ENCODE results near the gene RPS19BP1. TPM values are rescaled to one million over a fixed set of nuclear protein-coding genes. Genes with fewer than 3 reads are reported as not detected.
A peak's percentile ranks its signal among the peaks of the same experiment; 100 is the strongest.

Gene RPS19BP1
- total RNA-seq (2022) (85.8 and 88.0 TPM in 2 replicates), Bru-seq, nascent RNA (percentile 88 among the genes with signal in this experiment), BruChase-seq, experiment 1, labeled RNA remaining after a 2-hour chase (percentile 82 among the genes with signal in this experiment), BruChase-seq, experiment 2, labeled RNA remaining after a 6-hour chase (percentile 87 among the genes with signal in this experiment)
- long read RNA-seq, transcript RPS19BP1-201 (4 exons, 927 nt) = major isoform, 102 of 107 reads
- long read RNA-seq, partial matches to known transcripts = 0 of 107 reads
- long read RNA-seq, other reads (novel, unspliced or antisense) = 3 of 107 reads

GRCh38 chr22:39532215-39533073 lies at the start of gene RPS19BP1:
TSS of gene RPS19BP1 (minus strand) at chr22:39532748. CDS start at chr22:39532738, 10 bp downstream.
- intact Hi-C loops (cut with micrococcal nuclease; ENCODE audit: unreplicated experiment) = loop anchor here (5.0 kb wide), 1 partner anchor 40 kb away; no protein-coding TSS in a partner anchor
- no TSS peak for BruUV-seq (replicated peaks)
- peak within 1 kb of the TSS; percentile 94 for H3K4me3 Mint-ChIP-seq (ENCODE audit: unreplicated experiment)
- H3K4me1 ChIP-seq = peaks cover 36% of the 10 kb centered on the region
- H3K4me1 Mint-ChIP-seq (ENCODE audit: low read depth, unreplicated experiment) = peaks cover 34% of the 10 kb centered on the region
- H3K36me3 Mint-ChIP-seq (ENCODE audit: insufficient read depth, unreplicated experiment) = peaks cover 54% of the 10 kb centered on the region
- no peaks in the 10 kb centered on the region for H3K9me3 ChIP-seq
- peak; percentile 99 for DNase-seq
- H3K27ac Mint-ChIP-seq (ENCODE audit: unreplicated experiment) = peak within 1 kb of the TSS; percentile 94
- CTCF ChIA-PET = interaction anchor here (0.6 to 1.3 kb wide), 2 partner anchors 12 to 504 kb away, joined by 3 to 4 read pairs; partner anchors contain the start of gene ATF4
- no peaks in the 10 kb centered on the region for H3K27me3 ChIP-seq (replicated peaks; ENCODE audit: control insufficient read depth, insufficient read depth, low read length)
- POLR2A ChIA-PET = interaction anchor here (0.6 kb wide), 1 partner anchor 1057 kb away, joined by 3 read pairs; no protein-coding TSS in a partner anchor
- no peak for TF ChIP-seq CTCF (IDR thresholded peaks at IDR 0.05; ENCODE audit: insufficient read depth in 1 of 2, low read depth in 1 of 2, low read length in 1 of 2, severe bottlenecking in 1 of 2, unreplicated experiment in 1 of 2)
- no peaks in the 10 kb centered on the region for H3K9me3 Mint-ChIP-seq (ENCODE audit: unreplicated experiment)
- peak within 1 kb of the TSS; percentile 93 for H3K4me3 ChIP-seq (ENCODE audit: low read depth, low read length)
- peaks cover 6% of the 10 kb centered on the region for H3K36me3 ChIP-seq (ENCODE audit: control insufficient read depth, insufficient read depth, low read length)
- no peaks in the 10 kb centered on the region for H3K27me3 Mint-ChIP-seq (ENCODE audit: insufficient read depth, unreplicated experiment)

GRCh38 chr22:39581303-39581702 lies 48.8 kb upstream of the RPS19BP1 start:
- Mint-ChIP-seq H3K4me1 (ENCODE audit: low read depth, unreplicated experiment) (no peaks in the 10 kb centered on the region), H3K9me3 (ENCODE audit: unreplicated experiment) (peaks cover 17% of the 10 kb centered on the region), H3K27me3 (ENCODE audit: insufficient read depth, unreplicated experiment) (peaks cover 41% of the 10 kb centered on the region), H3K4me3 (ENCODE audit: unreplicated experiment) (no peak overlapping the region), H3K27ac (ENCODE audit: unreplicated experiment) (no peak overlapping the region), H3K36me3 (ENCODE audit: insufficient read depth, unreplicated experiment) (no peaks in the 10 kb centered on the region)
- intact Hi-C loops (cut with micrococcal nuclease; ENCODE audit: unreplicated experiment) = no loop called here
- H3K4me3 ChIP-seq (ENCODE audit: low read depth, low read length) = no peak overlapping the region
- H3K27me3 ChIP-seq (replicated peaks; ENCODE audit: control insufficient read depth, insufficient read depth, low read length) = no peaks in the 10 kb centered on the region
- TF ChIP-seq CTCF (IDR thresholded peaks at IDR 0.05; ENCODE audit: insufficient read depth in 1 of 2, low read depth in 1 of 2, low read length in 1 of 2, severe bottlenecking in 1 of 2, unreplicated experiment in 1 of 2) = no peak
- CTCF ChIA-PET = no interaction called here
- POLR2A ChIA-PET = no interaction called here
- no peaks in the 10 kb centered on the region for H3K9me3 ChIP-seq
- no peaks in the 10 kb centered on the region for H3K4me1 ChIP-seq
- no peaks in the 10 kb centered on the region for H3K36me3 ChIP-seq (ENCODE audit: control insufficient read depth, insufficient read depth, low read length)
- DNase-seq = no peak
- no TSS peak for BruUV-seq (replicated peaks)

GRCh38 chr22:39580795-39581194 lies 48.2 kb upstream of the RPS19BP1 start:
- peaks cover 41% of the 10 kb centered on the region for H3K27me3 Mint-ChIP-seq (ENCODE audit: insufficient read depth, unreplicated experiment)

More at GRCh38 chr22:39580795-39581194, 48.2 kb upstream of the RPS19BP1 start:
- Mint-ChIP-seq H3K9me3 (ENCODE audit: unreplicated experiment) (peaks cover 17% of the 10 kb centered on the region), H3K36me3 (ENCODE audit: insufficient read depth, unreplicated experiment) (no peaks in the 10 kb centered on the region), H3K27ac (ENCODE audit: unreplicated experiment) (no peak overlapping the region), H3K4me3 (ENCODE audit: unreplicated experiment) (no peak overlapping the region), H3K4me1 (ENCODE audit: low read depth, unreplicated experiment) (no peaks in the 10 kb centered on the region)
- H3K9me3 ChIP-seq = no peaks in the 10 kb centered on the region
- intact Hi-C loops (cut with micrococcal nuclease; ENCODE audit: unreplicated experiment) = no loop called here
- no peaks in the 10 kb centered on the region for H3K4me1 ChIP-seq
- TF ChIP-seq CTCF (IDR thresholded peaks at IDR 0.05; ENCODE audit: insufficient read depth in 1 of 2, low read depth in 1 of 2, low read length in 1 of 2, severe bottlenecking in 1 of 2, unreplicated experiment in 1 of 2) = no peak
- BruUV-seq (replicated peaks) = no TSS peak
- no peak for DNase-seq
- ChIA-PET POLR2A (no interaction called here), CTCF (no interaction called here)
- no peaks in the 10 kb centered on the region for H3K27me3 ChIP-seq (replicated peaks; ENCODE audit: control insufficient read depth, insufficient read depth, low read length)
- no peak overlapping the region for H3K4me3 ChIP-seq (ENCODE audit: low read depth, low read length)
- H3K36me3 ChIP-seq (ENCODE audit: control insufficient read depth, insufficient read depth, low read length) = no peaks in the 10 kb centered on the region
